HG03196 (cell line): ENCODE measurements around the gene POGLUT2.

Experiments used
- ATAC-seq: cut with Tn5 transposase; IDR thresholded peaks from one replicate; pipeline ENCODE4 v1.9.1; 2021; ENCODE audit not compliant: unreplicated experiment

POGLUT2 gene

GRCh38 chr13:102770435-102770834, 28.3 kb downstream of the POGLUT2 start:
- no peak for ATAC-seq

GRCh38 chr13:102769679-102770078, 29.1 kb downstream of the POGLUT2 start:
- ATAC-seq, result no peak

- no peak for ATAC-seq
Observed at GRCh38 chr13:102768909-102769308, 29.9 kb downstream of the POGLUT2 start.

GRCh38 chr13:102763741-102764140, 35.0 kb downstream of the POGLUT2 start:
- ATAC-seq, result no peak

GRCh38 chr13:102761071-102761470, 37.7 kb downstream of the POGLUT2 start:
- ATAC-seq, result no peak

GRCh38 chr13:102758842-102759241, 39.9 kb downstream of the POGLUT2 start:
- ATAC-seq, result no peak

GRCh38 chr13:102757006-102757405, 41.8 kb downstream of the POGLUT2 start:
- ATAC-seq, result no peak

- ATAC-seq, result no peak
Observed at GRCh38 chr13:102751886-102752285, 46.9 kb downstream of the POGLUT2 start.

- no peak for ATAC-seq
Observed at GRCh38 chr13:102742506-102742905, 56.3 kb downstream of the POGLUT2 start.

- ATAC-seq, result no peak
Observed at GRCh38 chr13:102742101-102742500, 56.7 kb downstream of the POGLUT2 start.
